Upper lobe of left lung (tissue), 4 donors: ENCODE measurements around the gene HIP1.

Experiments
- EP300 ChIP-seq, 4 donors: sonication (generic); formaldehyde crosslinking; IDR thresholded peaks; one replicate each; pipeline ENCODE4 v1.5.1; 2017; ENCODE audit warnings: antibody characterized with exemption in 4 of 4, control low read depth in 2 of 4
- POLR2A ChIP-seq, 4 donors: fragments of 450-650 bp; IDR thresholded peaks; one replicate each; pipeline ENCODE4 v1.5.1; 2016 to 2017; ENCODE audit warnings: antibody characterized with exemption in 4 of 4, mild to moderate bottlenecking in 2 of 4
- POLR2AphosphoS5 ChIP-seq, 2 donors: sonication (generic); formaldehyde crosslinking; IDR thresholded peaks; one replicate each; pipeline ENCODE4 v1.5.1; 2017; ENCODE audit warnings: antibody characterized with exemption in 2 of 2
- TF ChIP-seq, protein P1 (sequence below), 6 experiments: fragments of 450-650 bp in 4 of 6; fragments of 200-600 bp in 2 of 6; sonication (generic) in 2 of 6; IDR thresholded peaks; one replicate each; pipeline ENCODE4 v1.5.1; 2016 to 2019; ENCODE audit warnings: antibody characterized with exemption in 6 of 6

- TF ChIP-seq, protein P1, sequence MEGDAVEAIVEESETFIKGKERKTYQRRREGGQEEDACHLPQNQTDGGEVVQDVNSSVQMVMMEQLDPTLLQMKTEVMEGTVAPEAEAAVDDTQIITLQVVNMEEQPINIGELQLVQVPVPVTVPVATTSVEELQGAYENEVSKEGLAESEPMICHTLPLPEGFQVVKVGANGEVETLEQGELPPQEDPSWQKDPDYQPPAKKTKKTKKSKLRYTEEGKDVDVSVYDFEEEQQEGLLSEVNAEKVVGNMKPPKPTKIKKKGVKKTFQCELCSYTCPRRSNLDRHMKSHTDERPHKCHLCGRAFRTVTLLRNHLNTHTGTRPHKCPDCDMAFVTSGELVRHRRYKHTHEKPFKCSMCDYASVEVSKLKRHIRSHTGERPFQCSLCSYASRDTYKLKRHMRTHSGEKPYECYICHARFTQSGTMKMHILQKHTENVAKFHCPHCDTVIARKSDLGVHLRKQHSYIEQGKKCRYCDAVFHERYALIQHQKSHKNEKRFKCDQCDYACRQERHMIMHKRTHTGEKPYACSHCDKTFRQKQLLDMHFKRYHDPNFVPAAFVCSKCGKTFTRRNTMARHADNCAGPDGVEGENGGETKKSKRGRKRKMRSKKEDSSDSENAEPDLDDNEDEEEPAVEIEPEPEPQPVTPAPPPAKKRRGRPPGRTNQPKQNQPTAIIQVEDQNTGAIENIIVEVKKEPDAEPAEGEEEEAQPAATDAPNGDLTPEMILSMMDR (IDR thresholded peaks at IDR 0.05) = no peak
- TF ChIP-seq POLR2A (IDR thresholded peaks at IDR 0.05) = no peak
- no peak for TF ChIP-seq EP300 (IDR thresholded peaks at IDR 0.05)
- no peak for TF ChIP-seq POLR2AphosphoS5 (IDR thresholded peaks at IDR 0.05)
These were observed 202.2 kb downstream of the HIP1 start for GRCh38 chr7:75536491-75536890.
